ENCODE data around the gene RPS16. TPM values are rescaled to one million over a fixed set of nuclear protein-coding genes. Genes with fewer than 3 reads are reported as not detected.
"Not testable (repeated sequence)": the region's sequence is repeated elsewhere in the genome, so short reads cannot be mapped to it uniquely, and the experiment has no call there.

RPS16 gene
- 117 and 133 TPM in 2 replicates for total RNA-seq

GRCh38 chr19:39435499-39436349 lies at the start of gene RPS16:
RPS16 (minus strand) TSS chr19:39435949; CDS start chr19:39435895, 54 bp downstream.
- peak; percentile 95 to 98 for DNase-seq (ENCODE audit: low read depth in 2 of 2)

GRCh38 chr19:39483141-39483540 lies 47.4 kb upstream of the RPS16 start:
- DNase-seq (ENCODE audit: low read depth in 2 of 2), result no peak

GRCh38 chr19:39481676-39482075 lies 45.9 kb upstream of the RPS16 start:
- DNase-seq (ENCODE audit: low read depth in 2 of 2), result no peak

DNA sequence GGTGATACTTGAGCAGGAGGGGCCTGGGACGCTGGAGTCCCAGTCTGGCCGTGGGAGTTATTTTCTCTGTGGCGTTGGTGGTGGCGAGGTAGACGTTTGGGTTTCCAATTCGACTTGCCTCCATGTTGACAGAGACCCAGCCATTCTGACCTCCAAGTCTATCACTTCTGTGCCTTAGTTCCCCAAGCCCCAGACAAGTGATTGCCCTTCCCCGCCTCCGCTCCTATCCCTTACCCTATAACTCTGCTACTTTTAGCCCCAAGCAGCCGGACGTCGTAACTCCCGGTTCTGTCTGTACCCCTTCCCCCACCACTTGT lies 45.4 kb upstream of the RPS16 start:
- DNase-seq (ENCODE audit: low read depth in 2 of 2), result no peak

DNA sequence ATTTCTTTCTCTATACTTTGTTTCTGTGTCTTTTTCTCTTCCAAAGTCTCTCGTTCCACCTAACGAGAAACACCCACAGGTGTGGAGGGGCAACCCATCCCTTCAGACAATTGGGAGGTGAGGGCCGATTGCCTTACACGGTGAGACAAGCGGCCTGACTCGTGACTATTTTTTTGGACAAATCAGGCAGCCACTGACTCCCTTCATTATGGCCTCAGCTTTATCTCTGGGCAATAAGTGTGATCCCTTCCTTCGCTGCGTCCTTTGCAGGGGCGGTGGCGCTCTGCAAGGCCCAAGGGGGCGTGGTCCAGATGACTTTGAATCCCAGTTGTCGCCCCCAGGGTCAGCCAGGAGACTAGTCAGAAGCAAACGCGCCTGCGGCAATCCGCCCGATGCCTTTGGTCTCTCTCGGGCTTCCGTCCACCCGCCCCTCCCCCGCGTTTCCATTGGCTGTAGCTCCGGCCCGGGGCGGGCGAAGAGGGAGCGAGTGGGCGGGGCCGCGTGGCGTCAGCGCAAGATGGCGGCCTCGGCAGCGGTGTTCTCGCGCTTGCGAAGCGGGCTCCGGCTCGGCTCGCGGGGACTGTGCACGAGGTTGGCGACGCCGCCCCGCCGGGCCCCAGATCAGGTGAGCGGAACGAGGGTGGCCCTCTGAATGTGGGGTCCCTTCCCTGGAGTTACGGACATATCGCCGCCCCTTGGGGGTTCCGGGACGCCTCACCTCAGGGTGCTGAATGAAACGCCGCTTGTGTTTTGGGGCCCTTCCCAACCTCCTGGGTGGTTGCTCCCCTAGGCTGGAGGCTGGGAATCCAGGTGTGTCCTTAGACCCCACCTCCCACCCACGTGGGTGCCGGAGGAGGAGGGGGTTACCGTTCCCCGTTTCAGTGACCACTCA lies 44.8 kb upstream of the RPS16 start, which contains the start of gene TIMM50:
Gene TIMM50, plus strand, starts transcription at position 502 of the 892 bp plus-strand sequence. Its CDS starts 16 bp downstream, at position 518.
- peak; percentile 81 to 95 for DNase-seq (ENCODE audit: low read depth in 2 of 2)

GRCh38 chr19:39479916-39480315 lies 44.2 kb upstream of the RPS16 start:
- no peak for DNase-seq (ENCODE audit: low read depth in 2 of 2)

- DNase-seq (ENCODE audit: low read depth in 2 of 2), result not testable (repeated sequence)
Observed at GRCh38 chr19:39479319-39479801, 43.6 kb upstream of the RPS16 start.

- no peak for DNase-seq (ENCODE audit: low read depth in 2 of 2)
Observed at GRCh38 chr19:39475748-39476147, 40.0 kb upstream of the RPS16 start.

GRCh38 chr19:39474139-39474620 lies 38.4 kb upstream of the RPS16 start:
- peak; percentile 22 to 62 for DNase-seq (ENCODE audit: low read depth in 2 of 2)

DNA sequence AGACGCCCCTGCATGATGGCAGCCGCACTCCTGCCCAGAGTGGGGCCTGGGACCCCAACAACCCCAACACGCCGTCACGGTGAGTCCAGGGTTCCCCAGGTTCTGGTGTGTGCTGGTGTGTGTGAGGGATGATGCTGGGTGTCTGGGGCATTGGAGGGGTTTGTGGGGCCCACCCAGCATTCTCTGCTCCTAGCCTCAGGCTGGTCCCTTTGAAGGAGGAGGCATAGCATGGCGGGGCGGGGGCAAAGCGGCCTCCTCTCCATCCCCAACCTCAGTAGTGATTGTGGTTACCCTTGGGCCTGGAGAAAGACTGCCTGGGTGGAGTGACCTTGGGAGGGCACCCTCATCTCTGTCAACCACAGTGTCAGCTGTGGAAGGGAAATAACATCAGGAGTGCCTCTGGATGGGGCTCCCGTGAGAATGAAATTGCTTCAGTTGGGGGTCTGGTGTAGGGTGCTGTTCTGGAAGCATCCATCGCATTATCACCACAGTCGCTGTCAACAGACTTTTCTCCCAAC lies 37.8 kb upstream of the RPS16 start:
- no peak for DNase-seq (ENCODE audit: low read depth in 2 of 2)

GRCh38 chr19:39472746-39473442 lies 37.1 kb upstream of the RPS16 start:
- no peak for DNase-seq (ENCODE audit: low read depth in 2 of 2)

DNA sequence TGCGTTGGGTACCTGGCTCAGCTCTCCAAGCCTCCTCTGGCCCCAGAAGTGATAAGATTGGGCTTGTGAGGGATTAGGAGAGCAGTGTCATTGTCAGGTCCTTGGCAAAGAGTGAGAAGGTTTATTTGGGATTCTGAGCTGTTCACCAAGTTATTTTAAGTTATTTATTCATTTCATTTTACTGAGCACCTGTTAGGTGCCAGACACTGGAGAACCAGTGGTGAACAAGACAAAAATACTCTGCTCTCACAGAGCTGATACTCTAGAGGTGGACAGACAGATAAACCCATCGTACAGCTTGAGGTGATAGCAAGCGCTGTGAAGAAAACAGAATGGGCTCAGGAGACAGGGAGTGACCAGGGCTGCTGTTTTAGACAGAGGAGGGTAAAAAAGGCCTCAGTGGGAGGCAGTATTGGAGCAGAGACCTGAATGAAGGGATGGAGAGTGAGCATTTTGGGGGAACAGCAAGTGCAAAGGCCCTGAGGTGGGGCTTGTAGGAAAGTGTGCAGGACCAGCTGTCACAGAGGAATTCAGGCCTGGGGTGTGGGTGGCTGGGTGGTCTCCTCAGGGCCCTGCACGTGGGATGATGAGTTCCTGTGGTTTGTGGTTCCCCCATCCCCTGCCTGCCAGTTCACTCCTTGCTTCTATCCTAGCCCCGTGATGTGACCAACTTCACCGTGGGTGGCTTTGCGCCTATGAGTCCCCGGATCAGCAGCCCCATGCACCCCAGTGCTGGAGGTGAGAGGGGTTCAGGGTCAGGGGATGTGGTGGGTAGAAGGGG lies 36.2 kb upstream of the RPS16 start:
- DNase-seq (ENCODE audit: low read depth in 2 of 2), result no peak

DNA sequence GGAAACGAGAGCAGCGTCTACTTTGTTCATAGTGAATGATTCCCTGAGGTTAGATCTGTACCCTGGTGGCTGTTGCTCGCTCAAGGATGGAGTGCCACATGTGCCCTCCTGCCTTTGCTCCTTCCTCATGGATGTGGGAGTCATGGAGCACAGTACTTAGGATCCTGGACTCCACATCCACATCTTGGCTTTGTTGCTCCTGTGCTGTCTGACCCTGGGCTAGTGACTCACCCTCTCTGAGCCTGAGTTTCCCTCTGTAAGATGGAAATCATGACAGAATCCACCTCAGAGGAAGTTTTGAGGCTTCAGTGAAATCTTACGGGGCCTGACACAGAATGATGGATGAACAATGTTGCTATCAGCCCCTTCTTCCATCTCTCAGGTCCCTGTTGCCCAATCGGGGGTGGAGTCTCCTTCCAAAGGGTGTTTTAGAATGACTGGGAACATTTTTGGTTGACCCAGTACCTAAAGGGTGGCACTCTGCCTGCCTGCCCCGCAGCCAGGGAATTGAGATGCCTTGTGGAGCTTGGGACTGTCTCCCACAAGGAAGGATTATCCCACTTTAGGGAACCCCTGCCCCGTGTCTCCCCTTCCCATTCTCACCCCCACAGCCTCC lies 35.1 kb upstream of the RPS16 start:
- DNase-seq (ENCODE audit: low read depth in 2 of 2), result no peak

DNA sequence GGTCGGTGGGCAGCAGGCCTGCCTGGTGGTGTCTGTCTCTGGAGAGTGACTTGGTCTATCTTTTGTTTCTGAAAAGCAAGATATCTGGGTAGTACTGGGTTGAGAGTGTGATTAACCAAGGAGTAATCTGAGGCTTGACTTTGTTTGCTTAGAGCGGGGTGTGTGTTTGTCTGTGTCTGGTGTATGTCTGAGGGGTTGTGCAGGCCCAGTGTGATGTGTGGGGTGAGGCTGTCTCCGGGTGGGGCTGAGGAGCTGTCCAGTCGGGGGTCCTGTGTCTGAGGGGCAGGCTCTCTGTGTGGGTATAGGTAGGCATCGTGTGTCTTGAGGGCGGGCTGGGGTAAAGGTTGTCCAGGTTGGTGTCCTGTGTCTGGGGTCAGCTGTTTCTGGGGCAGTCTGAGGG lies 33.8 kb upstream of the RPS16 start:
- no peak for DNase-seq (ENCODE audit: low read depth in 2 of 2)

DNA sequence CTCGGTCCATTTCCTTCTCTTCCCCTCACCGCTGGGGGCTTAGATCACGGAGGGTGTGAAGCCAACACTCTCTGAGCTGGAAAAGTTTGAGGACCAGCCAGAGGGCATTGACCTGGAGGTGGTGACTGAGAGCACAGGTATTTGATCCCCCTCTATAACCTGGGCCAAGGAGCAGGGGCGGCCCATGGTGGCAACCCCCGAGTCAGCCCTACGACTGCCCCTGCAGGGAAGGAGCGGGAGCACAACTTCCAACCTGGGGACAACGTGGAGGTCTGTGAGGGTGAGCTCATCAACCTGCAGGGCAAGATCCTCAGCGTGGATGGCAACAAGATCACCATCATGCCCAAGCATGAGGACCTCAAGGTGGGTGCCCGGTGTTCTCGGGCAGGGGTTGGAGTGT lies 33.3 kb upstream of the RPS16 start:
- no peak for DNase-seq (ENCODE audit: low read depth in 2 of 2)

- DNase-seq (ENCODE audit: low read depth in 2 of 2), result no peak
Observed at GRCh38 chr19:39467941-39468340, 32.2 kb upstream of the RPS16 start.

- no peak for DNase-seq (ENCODE audit: low read depth in 2 of 2)
Observed at GRCh38 chr19:39465956-39466747, 30.4 kb upstream of the RPS16 start.

DNA sequence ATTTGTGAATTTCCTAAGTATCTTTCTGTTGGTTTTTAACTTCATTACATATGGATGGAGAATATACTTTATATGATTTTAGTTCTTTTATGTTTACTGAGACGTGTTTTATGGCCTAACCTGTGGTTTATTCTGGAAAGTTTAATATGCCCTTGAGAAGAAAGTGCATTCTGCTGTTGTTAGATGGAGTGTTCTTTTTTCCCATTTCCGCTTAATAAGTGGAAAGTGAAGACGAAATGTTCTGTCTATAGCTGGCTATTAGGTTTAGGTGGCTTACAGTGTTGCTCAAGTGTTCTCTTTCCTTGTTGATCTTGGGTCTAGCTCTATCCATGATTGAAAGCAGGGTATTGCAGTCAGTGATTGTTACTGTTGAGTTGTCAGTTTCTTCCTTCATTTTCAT lies 27.7 kb upstream of the RPS16 start:
- DNase-seq (ENCODE audit: low read depth in 2 of 2), result no peak

DNA sequence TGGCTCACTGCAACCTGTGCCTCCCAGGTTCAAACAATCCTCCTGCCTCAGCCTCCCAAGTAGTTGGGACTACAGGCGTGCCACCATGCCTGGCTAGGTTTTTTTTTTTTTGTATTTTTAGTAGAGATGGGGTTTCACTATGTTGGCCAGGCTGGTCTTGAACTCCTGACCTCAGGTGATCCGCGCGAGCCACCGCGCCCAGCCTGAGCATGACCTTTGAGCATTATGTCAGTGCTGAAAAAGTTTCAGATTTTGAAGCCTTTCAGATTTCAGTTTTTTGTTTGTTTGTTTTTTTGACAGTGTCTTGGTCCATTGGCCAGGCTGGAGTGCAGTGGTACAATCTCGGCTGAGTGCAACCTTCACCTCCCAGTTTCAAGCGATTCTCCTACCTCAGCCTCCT lies 15.5 kb upstream of the RPS16 start:
- DNase-seq (ENCODE audit: low read depth in 2 of 2), result not testable (repeated sequence)

All from dermis microvascular lymphatic vessel endothelial cell (primary cell).